Suprapubic skin (tissue), 4 donors: ENCODE results near the gene PRPF40B. TPM values are rescaled to one million over a fixed set of nuclear protein-coding genes. Genes with fewer than 3 reads are reported as not detected.
A peak's percentile ranks its signal among the peaks of the same experiment; 100 is the strongest.

Experiments
- DNase-seq, 2 donors: peaks; one replicate each; pipeline ENCODE4 v3.0.0-alpha.2; 2019; ENCODE audit warnings: low spot score in 2 of 2
- H3K27ac ChIP-seq: fragments of 200-600 bp; sonication (generic); one replicate; pipeline ENCODE4 v1.5.1; 2019
- H3K27me3 ChIP-seq: fragments of 200-600 bp; sonication (generic); one replicate; pipeline ENCODE4 v1.5.1; 2019
- H3K36me3 ChIP-seq: fragments of 200-600 bp; sonication (generic); one replicate; pipeline ENCODE4 v1.5.1; 2019
- H3K4me1 ChIP-seq: fragments of 200-600 bp; sonication (generic); one replicate; pipeline ENCODE4 v1.5.1; 2019
- H3K4me3 ChIP-seq: fragments of 200-600 bp; sonication (generic); one replicate; pipeline ENCODE4 v1.5.1; 2019; ENCODE audit warnings: mild to moderate bottlenecking
- H3K9me3 ChIP-seq: fragments of 200-600 bp; sonication (generic); one replicate; pipeline ENCODE4 v1.5.1; 2019
- CTCF ChIP-seq, 2 donors: fragments of 200-600 bp in 1 of 2; fragments of 450-650 bp in 1 of 2; sonication (generic) in 1 of 2; IDR thresholded peaks; one replicate each; pipeline ENCODE4 v1.5.1; 2016 to 2019; ENCODE audit warnings: antibody characterized with exemption in 2 of 2, mild to moderate bottlenecking in 1 of 2, moderate library complexity in 1 of 2
- EP300 ChIP-seq: sonication (generic); formaldehyde crosslinking; IDR thresholded peaks from one replicate; pipeline ENCODE4 v1.6.1; 2017; ENCODE audit warnings: antibody characterized with exemption
- POLR2A ChIP-seq, 2 donors: fragments of 450-650 bp; IDR thresholded peaks; one replicate each; pipeline ENCODE4 v1.6.1; 2017; ENCODE audit warnings: antibody characterized with exemption in 2 of 2, mild to moderate bottlenecking in 2 of 2, moderate library complexity in 2 of 2
- POLR2AphosphoS5 ChIP-seq, 3 donors: sonication (generic); formaldehyde crosslinking; IDR thresholded peaks; one replicate each; pipeline ENCODE4 v1.6.1; 2017; ENCODE audit warnings: antibody characterized with exemption in 3 of 3
- WGBS: methylation state at CpG from one replicate; pipeline ENCODE4 v1.1.5; 2018; 5-methylcytosine and 5-hydroxymethylcytosine counted together
- total RNA-seq, 4 donors: library from RNA; depleted of rRNA; stranded (reverse); fragments of >200 nt; gene quantifications; one replicate each; pipeline ENCODE4 v1.1.0, GENCODE V29; 2016

PRPF40B gene
- total RNA-seq, 4 donors from 2014 or later: 10.1 to 38.9 (median 15.4) TPM

GRCh38 chr12:49643135-49643534, 19.8 kb downstream of the PRPF40B start:
- peaks cover 45% of the 10 kb centered on the region for H3K36me3 ChIP-seq
- H3K27ac ChIP-seq: peak overlapping the region; percentile 30
- no peak for DNase-seq
- no peaks in the 10 kb centered on the region for H3K9me3 ChIP-seq
- TF ChIP-seq POLR2AphosphoS5 (IDR thresholded peaks at IDR 0.05): no peak
- no peak for TF ChIP-seq CTCF (IDR thresholded peaks at IDR 0.05)
- TF ChIP-seq POLR2A (IDR thresholded peaks at IDR 0.05): no peak
- no peak for TF ChIP-seq EP300
- no peak overlapping the region for H3K4me3 ChIP-seq
- peaks cover 16% of the 10 kb centered on the region for H3K4me1 ChIP-seq
- H3K27me3 ChIP-seq: no peaks in the 10 kb centered on the region
- 97% methylated on average over 4 of the region's 7 CpGs for WGBS

- TF ChIP-seq POLR2A (IDR thresholded peaks at IDR 0.05): no peak
- H3K36me3 ChIP-seq: peaks cover 51% of the 10 kb centered on the region
- H3K9me3 ChIP-seq: no peaks in the 10 kb centered on the region
- H3K4me3 ChIP-seq: no peak overlapping the region
- H3K27me3 ChIP-seq: no peaks in the 10 kb centered on the region
- no peak for DNase-seq
- WGBS: 70% methylated on average over 6 of the region's 10 CpGs
- H3K27ac ChIP-seq: no peak overlapping the region
- peaks cover 19% of the 10 kb centered on the region for H3K4me1 ChIP-seq
Observed at GRCh38 chr12:49643961-49644619, 20.7 kb downstream of the PRPF40B start.

GRCh38 chr12:49644620-49644994, 21.2 kb downstream of the PRPF40B start:
- TF ChIP-seq CTCF (IDR thresholded peaks at IDR 0.05) (peak; percentile 78 to 94), POLR2AphosphoS5 (IDR thresholded peaks at IDR 0.05) (no peak), EP300 (no peak), POLR2A (IDR thresholded peaks at IDR 0.05) (no peak)
- peaks cover 19% of the 10 kb centered on the region for H3K4me1 ChIP-seq
- H3K27ac ChIP-seq: no peak overlapping the region
- peaks cover 55% of the 10 kb centered on the region for H3K36me3 ChIP-seq
- no peaks in the 10 kb centered on the region for H3K27me3 ChIP-seq
- H3K4me3 ChIP-seq: no peak overlapping the region
- H3K9me3 ChIP-seq: no peaks in the 10 kb centered on the region
- no peak for DNase-seq
- WGBS: 0% methylated on average over 2 of the region's 2 CpGs

GRCh38 chr12:49645146-49646039, 22.0 kb downstream of the PRPF40B start:
- no peak for DNase-seq
- peaks cover 57% of the 10 kb centered on the region for H3K36me3 ChIP-seq
- H3K4me3 ChIP-seq: no peak overlapping the region
- H3K27ac ChIP-seq: no peak overlapping the region
- H3K9me3 ChIP-seq: no peaks in the 10 kb centered on the region
- 96% methylated on average over 5 of the region's 6 CpGs for WGBS
- TF ChIP-seq POLR2AphosphoS5 (IDR thresholded peaks at IDR 0.05) (no peak), CTCF (IDR thresholded peaks at IDR 0.05) (no peak), POLR2A (IDR thresholded peaks at IDR 0.05) (no peak), EP300 (no peak)
- peaks cover 19% of the 10 kb centered on the region for H3K4me1 ChIP-seq
- no peaks in the 10 kb centered on the region for H3K27me3 ChIP-seq

GRCh38 chr12:49646331-49646830, 23.0 kb downstream of the PRPF40B start:
- DNase-seq: no peak
- no peaks in the 10 kb centered on the region for H3K9me3 ChIP-seq
- TF ChIP-seq CTCF (IDR thresholded peaks at IDR 0.05) (no peak), POLR2A (IDR thresholded peaks at IDR 0.05) (no peak), EP300 (no peak), POLR2AphosphoS5 (IDR thresholded peaks at IDR 0.05) (no peak)
- H3K4me1 ChIP-seq: peaks cover 19% of the 10 kb centered on the region
- peaks cover 65% of the 10 kb centered on the region for H3K36me3 ChIP-seq
- H3K27me3 ChIP-seq: no peaks in the 10 kb centered on the region
- WGBS: 97% methylated on average over 7 of the region's 7 CpGs
- no peak overlapping the region for H3K4me3 ChIP-seq
- no peak overlapping the region for H3K27ac ChIP-seq
